ENCODE measurements around the gene ASB15.
A peak's percentile ranks its signal among the peaks of the same experiment; 100 is the strongest.
"Not testable (repeated sequence)": the region's sequence is repeated elsewhere in the genome, so short reads cannot be mapped to it uniquely, and the experiment has no call there.

The ASB15 gene

DNA sequence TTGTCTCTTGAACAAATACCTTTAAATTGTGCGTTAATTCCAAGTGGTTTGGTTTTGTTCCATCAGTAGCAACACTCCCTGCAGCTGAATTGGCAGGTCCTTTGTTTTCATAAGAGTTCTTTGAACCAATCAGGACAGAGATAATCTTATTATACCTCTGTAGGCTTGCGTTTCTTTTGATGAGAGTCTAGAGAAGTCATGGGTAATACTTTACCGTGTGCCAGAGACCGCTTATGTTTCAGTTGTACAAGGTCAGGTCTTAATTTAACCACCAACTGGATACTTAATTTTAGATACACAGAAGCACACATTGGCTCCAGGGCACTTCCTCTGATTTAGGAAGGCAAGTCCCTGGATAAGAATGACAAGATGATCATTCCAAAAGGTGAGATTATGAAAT, at the start of gene ASB15:
TSS of gene ASB15 (plus strand) at position 292 of the 400 bp plus-strand sequence. CDS start 12,682 bp downstream, outside the sequence.
- H3K9me3 ChIP-seq (replicated peaks in 1 of 11): no peaks in the 10 kb centered on the region
- no peaks in the 10 kb centered on the region for H3K4me1 ChIP-seq
- no peaks in the 10 kb centered on the region for H3K36me3 ChIP-seq
- no peak for TF ChIP-seq Cebpa-rat (IDR thresholded peaks at IDR 0.05)
- H3K4me3 ChIP-seq: no peak within 1 kb of the TSS
- H3K9ac ChIP-seq: no peak within 1 kb of the TSS
- no peaks in the 10 kb centered on the region for H4K20me1 ChIP-seq
- H3K27ac ChIP-seq: no peak within 1 kb of the TSS
- no peaks in the 10 kb centered on the region for H3K27me3 ChIP-seq
- no peak within 1 kb of the TSS for H3K4me2 ChIP-seq

DNA sequence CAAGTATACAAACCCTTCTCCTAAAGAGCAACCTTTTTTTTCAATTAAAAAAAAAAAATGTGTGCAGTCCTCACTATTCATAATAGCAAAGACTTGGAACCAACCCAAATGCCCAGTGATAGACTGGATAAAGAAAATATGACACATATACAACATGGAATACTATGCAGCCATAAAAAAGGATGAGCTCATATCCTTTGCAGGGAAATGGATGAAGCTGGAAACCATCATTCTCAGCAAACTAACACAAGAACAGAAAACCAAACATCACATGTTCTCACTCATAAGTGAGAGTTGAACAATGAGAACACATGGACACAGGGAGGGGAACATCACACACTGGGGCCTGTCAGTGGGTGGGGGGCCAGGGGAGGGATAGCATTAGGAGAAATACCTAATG, 49.5 kb upstream of the ASB15 start:
- Histone ChIP-seq H4K20me1 (peaks cover 3 to 52% (median 17%) of the 10 kb centered on the region in 11 experiments; a peak in 13 of 22 replicates), H3K36me3 (peaks cover 50 to 95% (median 78%) of the 10 kb centered on the region in 11 experiments), H3K4me1 (peaks cover 15 to 30% (median 25%) of the 10 kb centered on the region in 10 experiments)
- not testable (repeated sequence) for H3K9me3 ChIP-seq (replicated peaks in 1 of 11); H3K4me3 ChIP-seq; H3K27ac ChIP-seq; H3K27me3 ChIP-seq; H3K4me2 ChIP-seq; H3K9ac ChIP-seq

DNA sequence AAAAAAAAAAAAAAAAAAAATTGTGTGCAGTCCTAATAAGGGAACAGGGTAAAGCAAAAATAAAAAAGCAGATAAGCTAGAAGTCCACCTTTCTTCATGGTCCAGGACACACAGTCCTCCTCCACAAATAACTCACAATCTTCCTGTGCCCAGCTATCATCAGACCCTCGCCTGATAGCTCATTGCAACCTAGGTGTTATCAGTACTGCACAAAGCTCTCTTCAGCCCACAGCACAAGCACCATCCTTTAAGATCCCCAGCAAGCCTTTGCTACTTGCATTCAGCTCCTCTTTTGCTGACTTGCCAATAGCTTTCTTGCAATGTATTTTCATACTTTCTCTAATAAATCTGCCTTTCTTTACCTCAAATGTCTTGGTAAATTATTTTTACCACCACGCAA, 49.0 kb upstream of the ASB15 start:
- peaks cover 50 to 90% (median 73%) of the 10 kb centered on the region in 11 experiments for H3K36me3 ChIP-seq
- H3K4me2 ChIP-seq: no peak overlapping the region
- H3K9me3 ChIP-seq (replicated peaks in 1 of 11): peaks cover 0 to 9% (median 0%) of the 10 kb centered on the region in 11 experiments; a peak in 4 of 22 replicates
- no peak overlapping the region for H3K4me3 ChIP-seq
- peaks cover 15 to 30% (median 25%) of the 10 kb centered on the region in 10 experiments for H3K4me1 ChIP-seq
- no peak overlapping the region for H3K27ac ChIP-seq
- H3K9ac ChIP-seq: no peak overlapping the region
- no peak for TF ChIP-seq Cebpa-rat (IDR thresholded peaks at IDR 0.05)
- no peaks in the 10 kb centered on the region for H3K27me3 ChIP-seq
- peaks cover 3 to 51% (median 17%) of the 10 kb centered on the region in 11 experiments; a peak in 13 of 22 replicates for H4K20me1 ChIP-seq

DNA sequence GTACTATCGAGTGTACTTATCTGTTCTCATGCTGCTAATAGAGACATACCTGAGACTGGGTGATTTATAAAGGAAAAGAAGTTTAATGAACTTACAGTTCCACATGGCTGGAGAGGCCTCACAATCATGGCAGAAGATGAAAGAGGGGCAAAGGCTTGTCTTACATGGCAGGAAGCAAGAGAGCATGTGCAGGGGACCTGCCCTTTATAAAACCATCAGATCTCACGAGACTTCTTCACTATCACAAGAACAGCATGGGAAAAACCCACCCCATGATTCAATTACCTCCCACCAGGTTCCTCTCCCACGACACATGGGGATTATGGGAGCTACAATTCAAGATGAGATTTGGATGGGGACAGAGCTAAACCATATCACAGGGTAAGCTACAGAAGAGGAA, 48.5 kb upstream of the ASB15 start:
- H3K4me1 ChIP-seq: peaks cover 15 to 30% (median 25%) of the 10 kb centered on the region in 10 experiments
- no peak overlapping the region for H3K4me2 ChIP-seq
- peaks cover 50 to 84% (median 67%) of the 10 kb centered on the region in 11 experiments for H3K36me3 ChIP-seq
- peaks cover 3 to 50% (median 15%) of the 10 kb centered on the region in 11 experiments; a peak in 13 of 22 replicates for H4K20me1 ChIP-seq
- TF ChIP-seq Cebpa-rat (IDR thresholded peaks at IDR 0.05): no peak
- H3K9me3 ChIP-seq (replicated peaks in 1 of 11): peaks cover 0 to 9% (median 0%) of the 10 kb centered on the region in 11 experiments; a peak in 4 of 22 replicates
- H3K4me3 ChIP-seq: no peak overlapping the region
- H3K27ac ChIP-seq: no peak overlapping the region
- no peaks in the 10 kb centered on the region for H3K27me3 ChIP-seq
- H3K9ac ChIP-seq: no peak overlapping the region

DNA sequence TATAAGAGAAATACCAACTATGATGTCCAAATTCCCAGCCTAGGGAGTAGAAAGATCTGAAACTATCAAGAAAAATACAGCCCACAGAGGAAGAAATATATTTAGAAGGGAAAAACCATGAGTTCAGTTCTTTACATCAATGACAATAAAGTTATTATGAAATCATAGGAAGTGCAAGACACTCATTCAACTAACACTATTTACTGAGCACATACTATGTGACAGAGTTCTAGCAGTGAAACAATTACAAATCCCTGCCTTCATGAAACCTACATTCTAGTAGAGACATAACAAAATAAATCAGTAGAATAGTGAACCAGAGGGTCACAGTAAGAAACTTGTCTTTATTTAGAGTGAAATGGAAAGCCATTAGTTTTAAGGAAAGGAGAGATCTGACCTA, 46.1 kb upstream of the ASB15 start:
- peaks cover 0 to 9% (median 0%) of the 10 kb centered on the region in 11 experiments; a peak in 4 of 22 replicates for H3K9me3 ChIP-seq (replicated peaks in 1 of 11)
- H4K20me1 ChIP-seq: peaks cover 0 to 37% (median 11%) of the 10 kb centered on the region in 11 experiments; a peak in 10 of 22 replicates
- TF ChIP-seq Cebpa-rat (IDR thresholded peaks at IDR 0.05): no peak
- peak overlapping the region; percentile 73 to 97 (median 88); a peak in 20 of 22 replicates for H3K4me2 ChIP-seq
- H3K36me3 ChIP-seq: peaks cover 35 to 61% (median 47%) of the 10 kb centered on the region in 11 experiments
- H3K27ac ChIP-seq: no peak overlapping the region
- H3K27me3 ChIP-seq: no peaks in the 10 kb centered on the region
- peak overlapping the region in 2 of 10 experiments; percentile 3 to 90; a peak in 1 of 20 replicates for H3K4me3 ChIP-seq
- no peak overlapping the region for H3K9ac ChIP-seq
- peaks cover 15 to 33% (median 25%) of the 10 kb centered on the region in 10 experiments for H3K4me1 ChIP-seq

DNA sequence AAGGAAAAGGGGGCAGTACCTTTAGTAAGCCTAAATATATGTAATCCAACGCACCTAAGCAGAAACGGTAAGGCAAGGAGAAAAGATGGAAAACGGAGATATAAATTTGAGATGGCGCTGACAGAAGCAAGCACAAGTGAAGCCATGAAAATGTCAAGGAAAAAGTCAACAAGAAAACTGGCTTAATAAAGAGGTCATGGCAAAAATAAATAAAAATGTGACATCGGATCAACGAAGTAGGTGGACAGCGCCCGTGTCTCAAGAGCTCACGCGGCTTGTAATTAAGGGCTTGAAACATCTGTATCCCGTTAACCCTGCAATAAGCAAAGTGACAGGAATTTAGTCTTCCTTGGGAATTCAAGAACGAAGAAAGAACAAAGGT, 44.6 kb upstream of the ASB15 start:
- TF ChIP-seq Cebpa-rat (IDR thresholded peaks at IDR 0.05): no peak
- H4K20me1 ChIP-seq: peaks cover 0 to 27% (median 3%) of the 10 kb centered on the region in 11 experiments; a peak in 7 of 22 replicates
- peak overlapping the region; percentile 85 to 93 (median 90) for H3K9ac ChIP-seq
- H3K27me3 ChIP-seq: no peaks in the 10 kb centered on the region
- H3K4me2 ChIP-seq: peak overlapping the region; percentile 73 to 97 (median 88)
- peaks cover 15 to 33% (median 25%) of the 10 kb centered on the region in 10 experiments for H3K4me1 ChIP-seq
- peaks cover 27 to 46% (median 35%) of the 10 kb centered on the region in 11 experiments for H3K36me3 ChIP-seq
- peak overlapping the region; percentile 82 to 93 (median 88) for H3K27ac ChIP-seq
- peaks cover 0 to 9% (median 0%) of the 10 kb centered on the region in 11 experiments; a peak in 4 of 22 replicates for H3K9me3 ChIP-seq (replicated peaks in 1 of 11)
- peak overlapping the region; percentile 83 to 99 (median 92) for H3K4me3 ChIP-seq

- Histone ChIP-seq H3K27me3 (no peaks in the 10 kb centered on the region), H3K4me2 (peak within 1 kb of the TSS; percentile 77 to 97 (median 88)), H3K27ac (peak within 1 kb of the TSS; percentile 82 to 93 (median 88)), H3K4me3 (peak within 1 kb of the TSS; percentile 83 to 99 (median 92)), H3K9ac (peak within 1 kb of the TSS; percentile 85 to 93 (median 90)), H4K20me1 (peaks cover 0 to 25% (median 3%) of the 10 kb centered on the region in 11 experiments; a peak in 6 of 22 replicates), H3K4me1 (peaks cover 15 to 33% (median 25%) of the 10 kb centered on the region in 10 experiments), H3K9me3 (replicated peaks in 1 of 11) (peaks cover 0 to 7% (median 0%) of the 10 kb centered on the region in 11 experiments; a peak in 3 of 22 replicates), H3K36me3 (peaks cover 25 to 40% (median 30%) of the 10 kb centered on the region in 11 experiments)
- no peak for TF ChIP-seq Cebpa-rat (IDR thresholded peaks at IDR 0.05)
These were observed 44.0 kb upstream of the ASB15 start, which contains the start of gene NDUFA5 for GRCh38 chr7:123557398-123558288. Gene NDUFA5 (minus strand): TSS chr7:123557818. CDS start chr7:123557795, 23 bp downstream.

GRCh38 chr7:123558289-123558874, 43.2 kb upstream of the ASB15 start:
- Histone ChIP-seq H3K4me3 (peak overlapping the region; percentile 83 to 99 (median 92)), H4K20me1 (peaks cover 0 to 18% (median under 1%) of the 10 kb centered on the region in 11 experiments; a peak in 6 of 22 replicates), H3K4me1 (peaks cover 15 to 33% (median 25%) of the 10 kb centered on the region in 10 experiments), H3K4me2 (peak overlapping the region; percentile 40 to 81 (median 64)), H3K27me3 (no peaks in the 10 kb centered on the region), H3K9ac (peak overlapping the region; percentile 85 to 93 (median 90); a peak in 21 of 22 replicates), H3K27ac (peak overlapping the region; percentile 18 to 93 (median 88); a peak in 19 of 22 replicates), H3K9me3 (replicated peaks in 1 of 11) (no peaks in the 10 kb centered on the region), H3K36me3 (peaks cover 18 to 33% (median 22%) of the 10 kb centered on the region in 11 experiments; a peak in 21 of 22 replicates)
- no peak for TF ChIP-seq Cebpa-rat (IDR thresholded peaks at IDR 0.05)
